GM12872 (cell line): ENCODE data around the gene LYPLA2.
A peak's percentile ranks its signal among the peaks of the same experiment; 100 is the strongest.

Source experiments
- TF ChIP-seq, protein P1 (sequence below): IDR thresholded peaks from 3 replicates; pipeline ENCODE4 v1.5.1; 2011; ENCODE audit warnings: low read depth, mild to moderate bottlenecking, low read length, moderate library complexity; ENCODE audit not compliant: insufficient read depth

Gene LYPLA2

DNA sequence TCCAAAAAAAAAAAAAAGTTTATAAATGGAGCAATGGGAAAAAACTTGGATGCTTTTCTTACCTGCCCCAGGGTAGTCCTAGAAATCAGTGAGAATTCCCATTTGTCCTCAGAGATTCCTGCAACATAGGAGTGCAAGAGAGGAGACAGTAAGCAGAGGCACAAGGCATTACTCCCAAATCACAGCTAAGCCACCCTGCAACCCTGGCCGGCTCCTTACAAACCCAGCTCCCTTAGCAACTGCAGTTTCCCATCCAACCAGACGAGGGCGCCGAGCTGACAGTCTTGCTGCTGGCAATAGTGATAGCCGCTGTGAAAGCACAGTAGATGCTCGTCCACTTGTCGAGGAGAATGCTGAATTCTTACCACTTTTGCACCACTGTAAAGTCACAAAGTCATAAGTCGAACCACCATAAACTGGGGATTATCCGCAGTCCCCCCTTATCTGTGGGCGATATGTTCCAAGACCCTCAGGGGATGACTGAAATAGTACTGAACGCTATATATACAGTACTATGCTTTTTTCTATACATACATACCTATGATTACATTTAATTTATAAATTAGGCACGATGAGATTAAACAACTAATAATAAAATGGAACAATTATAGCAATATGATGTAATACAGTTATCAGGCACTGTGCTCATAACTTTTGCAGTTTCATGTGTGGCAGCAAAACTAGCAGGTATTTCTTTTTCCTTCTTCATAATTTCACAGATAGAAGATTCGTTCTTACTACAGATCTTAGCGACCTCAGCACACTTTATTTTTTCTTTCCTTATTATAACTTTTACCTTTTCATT, 18.7 kb upstream of the LYPLA2 start:
- TF ChIP-seq, protein P1, sequence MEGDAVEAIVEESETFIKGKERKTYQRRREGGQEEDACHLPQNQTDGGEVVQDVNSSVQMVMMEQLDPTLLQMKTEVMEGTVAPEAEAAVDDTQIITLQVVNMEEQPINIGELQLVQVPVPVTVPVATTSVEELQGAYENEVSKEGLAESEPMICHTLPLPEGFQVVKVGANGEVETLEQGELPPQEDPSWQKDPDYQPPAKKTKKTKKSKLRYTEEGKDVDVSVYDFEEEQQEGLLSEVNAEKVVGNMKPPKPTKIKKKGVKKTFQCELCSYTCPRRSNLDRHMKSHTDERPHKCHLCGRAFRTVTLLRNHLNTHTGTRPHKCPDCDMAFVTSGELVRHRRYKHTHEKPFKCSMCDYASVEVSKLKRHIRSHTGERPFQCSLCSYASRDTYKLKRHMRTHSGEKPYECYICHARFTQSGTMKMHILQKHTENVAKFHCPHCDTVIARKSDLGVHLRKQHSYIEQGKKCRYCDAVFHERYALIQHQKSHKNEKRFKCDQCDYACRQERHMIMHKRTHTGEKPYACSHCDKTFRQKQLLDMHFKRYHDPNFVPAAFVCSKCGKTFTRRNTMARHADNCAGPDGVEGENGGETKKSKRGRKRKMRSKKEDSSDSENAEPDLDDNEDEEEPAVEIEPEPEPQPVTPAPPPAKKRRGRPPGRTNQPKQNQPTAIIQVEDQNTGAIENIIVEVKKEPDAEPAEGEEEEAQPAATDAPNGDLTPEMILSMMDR: peak; percentile 99

DNA sequence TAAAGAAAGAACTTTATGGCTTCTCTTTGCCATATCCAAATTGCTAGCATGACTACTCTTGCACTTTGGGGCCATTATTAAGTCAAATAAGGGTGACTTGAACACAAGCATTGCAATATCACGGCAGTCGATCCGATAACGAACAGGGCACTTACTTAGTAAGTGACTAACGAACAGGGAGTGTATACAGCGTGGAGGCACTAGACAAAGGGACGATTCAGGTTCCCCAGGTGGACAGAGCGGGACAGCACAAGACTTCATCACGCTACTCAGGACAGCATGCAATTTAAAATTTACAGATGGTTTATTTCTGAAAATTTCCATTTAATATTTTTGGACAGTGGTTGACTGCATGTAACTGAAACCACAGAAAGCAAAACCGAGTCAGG, 18.1 kb upstream of the LYPLA2 start:
- TF ChIP-seq, protein P1: no peak

DNA sequence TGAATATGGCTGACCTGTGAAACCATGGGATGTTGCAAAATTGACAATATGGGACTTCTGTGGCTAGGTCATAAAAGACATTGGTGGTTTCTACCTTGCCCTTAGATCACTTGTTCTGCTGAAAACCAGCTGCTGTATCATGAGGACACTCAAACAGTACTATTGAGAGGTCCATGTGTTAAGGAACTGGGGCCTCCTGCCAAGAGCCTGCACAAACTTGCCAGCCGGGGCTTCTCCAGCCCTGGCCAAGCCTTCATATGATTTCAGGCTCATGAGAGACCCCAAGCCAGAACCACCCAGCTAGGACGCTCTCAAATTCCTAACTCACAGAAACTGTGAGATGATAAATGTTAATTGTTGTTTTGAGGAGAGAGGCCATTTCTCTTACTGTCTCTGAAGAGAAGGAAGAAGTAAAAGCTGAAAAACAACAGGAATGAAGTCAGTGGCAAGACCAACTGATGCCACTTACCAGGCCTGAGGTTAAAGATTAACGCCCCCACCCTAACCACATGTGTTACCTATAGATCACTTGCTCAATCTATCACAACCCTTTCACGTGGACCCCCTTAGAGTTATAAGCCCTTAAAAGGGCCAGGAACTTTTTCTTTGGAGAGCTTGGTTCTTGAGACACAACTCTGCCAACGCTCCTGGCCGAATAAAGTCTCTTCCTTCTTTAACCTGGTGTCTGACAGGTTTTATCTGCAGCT, 16.6 kb upstream of the LYPLA2 start:
- TF ChIP-seq, protein P1: no peak

DNA sequence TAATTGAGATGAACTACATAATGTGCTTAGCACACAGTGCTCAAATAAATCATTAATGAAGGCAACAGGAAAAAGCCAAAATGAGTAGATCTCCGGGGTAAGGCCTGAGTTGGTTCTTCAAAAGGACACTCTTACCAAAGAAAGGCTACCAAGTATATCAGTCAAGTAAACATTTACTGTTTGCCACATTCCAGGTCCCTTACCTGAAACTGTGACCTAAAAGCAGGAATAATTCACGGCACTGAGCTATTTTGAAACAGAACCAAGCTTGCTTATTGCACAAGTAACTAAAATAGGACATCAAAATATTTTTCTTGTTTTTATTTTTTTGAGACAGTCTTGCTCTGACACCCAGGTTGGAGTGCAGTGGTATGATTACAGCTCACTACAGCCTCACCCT, 14.7 kb upstream of the LYPLA2 start:
- TF ChIP-seq, protein P1: no peak

DNA sequence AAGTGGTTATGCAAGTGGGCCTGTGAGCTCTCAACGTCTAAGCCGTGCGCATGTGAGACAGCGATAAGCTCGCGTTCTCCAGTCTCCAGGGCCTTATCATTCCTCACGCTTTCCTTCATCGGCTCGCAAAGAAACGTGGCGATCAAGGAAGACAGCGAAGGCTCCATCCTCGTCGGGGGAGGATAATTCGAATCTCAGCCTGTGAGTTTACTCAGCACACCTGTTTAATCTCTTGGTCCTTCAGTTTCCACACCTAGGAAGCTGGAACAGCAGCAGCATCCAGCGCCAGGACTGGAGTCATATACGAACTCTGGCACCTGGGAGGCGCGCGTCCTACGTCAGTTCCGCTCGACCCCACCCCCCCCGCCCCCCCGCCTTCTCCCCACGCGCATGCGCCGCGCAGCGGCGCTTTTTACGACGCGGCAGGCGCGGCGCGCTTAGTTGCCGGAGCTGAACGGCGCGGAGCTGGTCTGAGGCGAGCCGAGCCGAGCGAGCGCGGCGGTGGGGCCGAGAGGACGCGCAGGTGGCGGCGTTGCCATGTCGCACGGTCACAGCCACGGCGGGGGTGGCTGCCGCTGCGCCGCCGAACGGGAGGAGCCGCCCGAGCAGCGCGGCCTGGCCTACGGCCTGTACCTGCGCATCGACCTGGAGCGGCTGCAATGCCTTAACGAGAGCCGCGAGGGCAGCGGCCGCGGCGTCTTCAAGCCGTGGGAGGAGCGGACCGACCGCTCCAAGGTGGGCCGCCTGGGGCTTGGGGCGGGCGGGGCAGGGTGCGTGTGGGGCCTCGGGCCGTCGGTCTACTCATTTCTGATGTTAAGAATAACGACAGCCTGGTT, 12.7 kb upstream of the LYPLA2 start, which contains the start of gene PITHD1:
Gene PITHD1 (plus strand): TSS at position 440 of the 836 bp plus-strand sequence. CDS start 98 bp downstream, at position 538.
- TF ChIP-seq, protein P1: no peak

DNA sequence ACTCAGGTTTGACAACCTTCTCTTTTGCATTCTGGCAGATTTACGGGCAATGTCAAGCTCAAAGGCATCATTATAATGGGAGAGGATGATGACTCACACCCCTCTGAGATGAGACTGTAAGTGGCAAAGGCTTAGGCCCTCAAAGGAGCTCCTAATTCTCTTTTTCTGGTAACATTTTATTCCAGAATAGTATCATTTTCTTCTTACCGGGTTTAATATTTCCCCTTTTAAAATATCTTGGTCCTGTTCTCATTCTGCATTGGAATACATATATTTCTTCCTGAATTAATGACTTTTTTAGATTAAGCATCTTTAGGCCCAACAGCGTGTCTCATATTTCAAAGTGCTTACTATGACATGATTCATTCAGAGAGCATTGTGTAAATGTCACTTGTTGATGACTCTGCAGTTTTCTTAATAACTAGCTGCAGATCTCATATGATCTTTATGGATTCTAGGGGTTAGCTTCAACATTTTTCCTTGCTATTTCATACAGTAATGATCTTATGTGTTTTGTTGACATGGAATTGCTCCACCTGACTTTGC, 11.0 kb upstream of the LYPLA2 start:
- TF ChIP-seq, protein P1: no peak
